HG02678 (cell line): Measurements from ENCODE around the gene CT47C1.
"Not testable (repeated sequence)": the region's sequence is repeated elsewhere in the genome, so short reads cannot be mapped to it uniquely, and the experiment has no call there.

Experiments used
- ATAC-seq: cut with Tn5 transposase; IDR thresholded peaks from one replicate; pipeline ENCODE4 v1.9.1; 2021; ENCODE audit warnings: mild to moderate bottlenecking, moderate library complexity; ENCODE audit not compliant: unreplicated experiment

The CT47C1 gene

GRCh38 chrX:119072744-119073143 is at the start of gene CT47C1:
CT47C1 (plus strand) TSS chrX:119072993; CDS start chrX:119073226, 233 bp downstream.
- ATAC-seq, result no peak

- no peak for ATAC-seq
Observed at GRCh38 chrX:119025900-119026299, 46.9 kb upstream of the CT47C1 start.

GRCh38 chrX:119026344-119026743 is 46.4 kb upstream of the CT47C1 start:
- ATAC-seq, result not testable (repeated sequence)

- ATAC-seq, result not testable (repeated sequence)
Observed at GRCh38 chrX:119027960-119028732, 44.6 kb upstream of the CT47C1 start.

- no peak for ATAC-seq
Observed at GRCh38 chrX:119028733-119029330, 44.0 kb upstream of the CT47C1 start.

GRCh38 chrX:119029656-119030055 is 43.1 kb upstream of the CT47C1 start:
- not testable (repeated sequence) for ATAC-seq

- ATAC-seq, result no peak
Observed at GRCh38 chrX:119030990-119031389, 41.8 kb upstream of the CT47C1 start.

- ATAC-seq, result no peak
Observed at GRCh38 chrX:119036107-119037029, 36.4 kb upstream of the CT47C1 start.

- ATAC-seq, result no peak
Observed at GRCh38 chrX:119040432-119040831, 32.4 kb upstream of the CT47C1 start.

- no peak for ATAC-seq
Observed at GRCh38 chrX:119041175-119041574, 31.6 kb upstream of the CT47C1 start.

- no peak for ATAC-seq
Observed at GRCh38 chrX:119042040-119042439, 30.8 kb upstream of the CT47C1 start.

GRCh38 chrX:119042996-119043395 is 29.8 kb upstream of the CT47C1 start:
- no peak for ATAC-seq

- ATAC-seq, result no peak
Observed at GRCh38 chrX:119045884-119046283, 26.9 kb upstream of the CT47C1 start.

- no peak for ATAC-seq
Observed at GRCh38 chrX:119055687-119056086, 17.1 kb upstream of the CT47C1 start.

GRCh38 chrX:119062750-119063374 is 9.9 kb upstream of the CT47C1 start:
- no peak for ATAC-seq

- no peak for ATAC-seq
Observed at GRCh38 chrX:119063428-119063827, 9.4 kb upstream of the CT47C1 start.

GRCh38 chrX:119067023-119067739 is 5.6 kb upstream of the CT47C1 start:
- ATAC-seq, result no peak

GRCh38 chrX:119069128-119069527 is 3.7 kb upstream of the CT47C1 start:
- ATAC-seq, result no peak

GRCh38 chrX:119069762-119070161 is 3.0 kb upstream of the CT47C1 start:
- ATAC-seq, result no peak

- ATAC-seq, result peak; percentile 61
Observed at GRCh38 chrX:119071381-119071780, 1.4 kb upstream of the CT47C1 start.
